HFF-Myc (cell line): ENCODE measurements around the gene DNAJA1.
A peak's percentile ranks its signal among the peaks of the same experiment; 100 is the strongest.

Experiments
- DNase-seq: peaks from one replicate; pipeline ENCODE4 v3.0.0-alpha.2; 2011; ENCODE audit warnings: low read depth; ENCODE audit errors: extremely low read depth
- H3K4me3 ChIP-seq: replicated peaks from 2 replicates; pipeline ENCODE4 v1.5.1; 2011; ENCODE audit warnings: low read depth, mild to moderate bottlenecking, control low read depth, low read length
- CTCF ChIP-seq: IDR thresholded peaks from 2 replicates; pipeline ENCODE4 v1.5.1; 2012; ENCODE audit warnings: mild to moderate bottlenecking, low read depth, low read length, control low read depth; ENCODE audit errors: missing control alignments

DNAJA1 gene

GRCh38 chr9:33042473-33042872 lies 17.4 kb downstream of the DNAJA1 start:
- TF ChIP-seq CTCF = no peak
- DNase-seq = no peak

GRCh38 chr9:33043671-33044070 lies 18.6 kb downstream of the DNAJA1 start:
- H3K4me3 ChIP-seq = peak overlapping the region; percentile 48
- DNase-seq = no peak
- no peak for TF ChIP-seq CTCF

More at GRCh38 chr9:33042473-33042872, 17.4 kb downstream of the DNAJA1 start:
- no peak overlapping the region for H3K4me3 ChIP-seq

GRCh38 chr9:33044162-33044673 lies 19.1 kb downstream of the DNAJA1 start:
- peak; percentile 77 for DNase-seq
- peak overlapping the region; percentile 48 for H3K4me3 ChIP-seq
- no peak for TF ChIP-seq CTCF

- H3K4me3 ChIP-seq = peak overlapping the region; percentile 48
- peak; percentile 29 for TF ChIP-seq CTCF
- DNase-seq = no peak
Measured at GRCh38 chr9:33044677-33045282, 19.7 kb downstream of the DNAJA1 start.

GRCh38 chr9:33046061-33046460 lies 21.0 kb downstream of the DNAJA1 start:
- DNase-seq = no peak
- no peak for TF ChIP-seq CTCF
- no peak overlapping the region for H3K4me3 ChIP-seq

- DNase-seq = no peak
- no peak overlapping the region for H3K4me3 ChIP-seq
- no peak for TF ChIP-seq CTCF
Measured at GRCh38 chr9:33048054-33048465, 23.0 kb downstream of the DNAJA1 start.
